T-helper 17 cell (primary cell): ENCODE data around the gene TBX10. TPM values are rescaled to one million over a fixed set of nuclear protein-coding genes. Genes with fewer than 3 reads are reported as not detected.
A peak's percentile ranks its signal among the peaks of the same experiment; 100 is the strongest.
"Not testable (repeated sequence)": the region's sequence is repeated elsewhere in the genome, so short reads cannot be mapped to it uniquely, and the experiment has no call there.

Experiments
- ATAC-seq: fragments of 150-1000 bp; cut with Tn5 transposase; 2 replicates; pipeline ENCODE4 v1.10.0; 2021; ENCODE audit warnings: mild to moderate bottlenecking, moderate library complexity
- DNase-seq, 3 donors: peaks; one replicate each; pipeline versions ENCODE4 v3.0.0 to v3.0.0-alpha.2; 2020 to 2021
- H3K9me3 ChIP-seq: one replicate; pipeline ENCODE4 v1.7.0; 2013; ENCODE audit warnings: low read length, mild to moderate bottlenecking; ENCODE audit not compliant: control insufficient read depth, poor library complexity, severe bottlenecking
- H3K27ac Mint-ChIP-seq: one replicate; pipeline ENCODE4 v1.8.0; 2022; ENCODE audit warnings: mild to moderate bottlenecking, moderate library complexity, mixed read lengths
- H3K27me3 Mint-ChIP-seq: one replicate; pipeline ENCODE4 v1.8.0; 2022; ENCODE audit warnings: mixed read lengths
- H3K36me3 Mint-ChIP-seq: one replicate; pipeline ENCODE4 v1.8.0; 2022; ENCODE audit warnings: low read depth, mixed read lengths
- H3K4me1 Mint-ChIP-seq: one replicate; pipeline ENCODE4 v1.8.0; 2022; ENCODE audit warnings: mild to moderate bottlenecking, mixed read lengths
- H3K4me3 Mint-ChIP-seq: one replicate; pipeline ENCODE4 v1.8.0; 2022; ENCODE audit warnings: mild to moderate bottlenecking, moderate library complexity, mixed read lengths
- total RNA-seq, 4 donors: library from RNA in 2 of 4; stranded (reverse) in 2 of 4; gene quantifications; one replicate each; pipeline ENCODE4 v1.2.3 and lab custom pipeline; 2022 to 2026

Gene TBX10
- total RNA-seq, 2 donors from 2014 or later = not detected

DNA sequence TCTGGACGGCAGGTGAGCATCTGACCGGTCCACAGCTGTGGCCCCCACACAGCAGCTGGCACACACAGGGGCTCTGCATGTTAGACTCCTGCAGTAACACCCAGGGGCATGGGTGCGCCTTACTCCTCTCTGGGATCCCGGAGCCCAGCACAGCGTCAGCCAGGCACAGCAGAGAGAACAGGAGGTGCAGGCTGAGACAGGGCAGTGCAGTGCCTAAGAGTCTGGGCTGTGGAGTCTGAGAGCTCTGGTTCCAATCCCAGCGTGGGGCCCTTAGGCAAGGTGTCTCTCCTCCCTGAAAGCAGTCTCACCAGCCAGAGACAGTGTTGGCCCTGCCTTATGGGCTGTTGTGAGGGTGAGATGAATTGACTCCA lies 12.1 kb downstream of the TBX10 start:
- H3K27me3 Mint-ChIP-seq = no peaks in the 10 kb centered on the region
- no peaks in the 10 kb centered on the region for H3K9me3 ChIP-seq
- H3K4me1 Mint-ChIP-seq = peaks cover 12% of the 10 kb centered on the region
- no peak overlapping the region for H3K27ac Mint-ChIP-seq
- ATAC-seq (no peak), DNase-seq (no peak)
- no peak overlapping the region for H3K4me3 Mint-ChIP-seq
- no peaks in the 10 kb centered on the region for H3K36me3 Mint-ChIP-seq

DNA sequence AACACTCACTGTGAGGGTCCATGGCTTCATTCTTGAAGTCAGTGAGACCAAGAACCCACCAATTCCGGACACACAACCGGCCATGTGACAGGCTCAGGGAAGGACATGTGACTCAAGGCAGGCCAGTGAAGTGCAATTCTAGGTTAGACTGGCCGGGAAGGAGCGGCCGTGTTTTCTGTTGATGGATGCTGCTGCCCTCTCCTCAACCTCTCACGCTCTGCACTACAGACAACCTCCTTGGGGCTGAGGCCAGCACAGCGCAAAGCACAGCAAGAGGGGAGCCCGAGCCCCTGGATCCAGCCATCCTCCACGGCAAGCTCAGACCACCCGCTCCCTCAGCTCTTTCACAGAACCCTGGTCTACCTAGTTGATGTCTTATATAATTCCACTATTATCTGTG lies 12.6 kb downstream of the TBX10 start:
- no peak for ATAC-seq
- Mint-ChIP-seq H3K36me3 (no peaks in the 10 kb centered on the region), H3K4me1 (peaks cover 10% of the 10 kb centered on the region), H3K27ac (no peak overlapping the region), H3K4me3 (no peak overlapping the region), H3K27me3 (no peaks in the 10 kb centered on the region)
- no peaks in the 10 kb centered on the region for H3K9me3 ChIP-seq
- no peak for DNase-seq

DNA sequence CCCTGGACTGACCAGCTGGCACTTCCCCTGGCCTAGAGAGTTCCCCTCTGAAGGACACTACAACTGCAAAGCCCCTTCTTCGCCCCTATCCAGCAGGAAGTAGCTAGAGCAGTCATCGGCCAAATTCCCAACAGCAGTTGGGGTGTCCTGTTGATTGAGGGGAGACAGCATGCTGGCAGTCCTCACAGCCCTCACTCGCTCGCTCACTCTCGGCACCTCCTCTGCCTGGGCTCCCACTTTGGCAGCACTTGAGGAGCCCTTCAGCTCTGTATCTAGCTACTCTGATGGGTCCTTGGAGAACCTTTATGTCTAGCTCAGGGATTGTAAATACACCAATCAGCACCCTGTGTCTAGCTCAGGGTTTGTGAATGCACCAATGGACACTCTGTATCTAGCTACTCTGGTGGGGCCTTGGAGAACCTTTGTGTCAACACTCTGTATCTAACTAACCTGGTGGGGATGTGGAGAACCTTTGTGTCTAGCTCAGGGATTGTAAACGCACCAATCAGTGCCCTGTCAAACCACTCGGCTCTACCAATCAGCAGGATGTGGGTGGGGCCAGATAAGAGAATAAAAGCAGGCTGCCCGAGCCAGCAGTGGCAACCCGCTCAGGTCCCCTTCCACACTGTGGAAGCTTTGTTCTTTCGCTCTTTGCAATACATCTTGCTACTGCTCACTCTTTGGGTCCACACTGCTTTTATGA lies 13.3 kb downstream of the TBX10 start:
- not testable (repeated sequence) for H3K9me3 ChIP-seq, H3K36me3 Mint-ChIP-seq, H3K4me1 Mint-ChIP-seq, H3K27ac Mint-ChIP-seq, DNase-seq, ATAC-seq, H3K27me3 Mint-ChIP-seq, H3K4me3 Mint-ChIP-seq

DNA sequence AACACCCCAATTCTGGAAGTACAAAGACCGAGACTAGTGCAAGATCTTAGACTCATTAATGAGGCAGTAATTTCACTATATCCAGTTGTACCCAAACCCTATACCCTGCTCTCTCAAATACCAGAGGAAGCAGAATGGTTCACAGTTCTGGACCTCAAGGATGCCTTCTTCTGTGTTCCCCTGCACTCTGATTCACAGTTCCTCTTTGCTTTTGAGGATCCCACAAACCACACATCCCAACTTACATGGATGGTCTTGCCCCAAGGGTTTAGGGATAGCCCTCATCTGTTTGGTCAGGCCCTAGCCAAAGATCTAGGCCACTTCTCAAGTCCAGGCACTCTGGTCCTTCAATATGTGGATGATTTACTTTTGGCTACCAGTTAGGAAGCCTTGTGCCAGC lies 15.8 kb downstream of the TBX10 start:
- DNase-seq, H3K27me3 Mint-ChIP-seq, ATAC-seq, H3K4me3 Mint-ChIP-seq, H3K4me1 Mint-ChIP-seq, H3K27ac Mint-ChIP-seq, H3K9me3 ChIP-seq, H3K36me3 Mint-ChIP-seq: not testable (repeated sequence)

DNA sequence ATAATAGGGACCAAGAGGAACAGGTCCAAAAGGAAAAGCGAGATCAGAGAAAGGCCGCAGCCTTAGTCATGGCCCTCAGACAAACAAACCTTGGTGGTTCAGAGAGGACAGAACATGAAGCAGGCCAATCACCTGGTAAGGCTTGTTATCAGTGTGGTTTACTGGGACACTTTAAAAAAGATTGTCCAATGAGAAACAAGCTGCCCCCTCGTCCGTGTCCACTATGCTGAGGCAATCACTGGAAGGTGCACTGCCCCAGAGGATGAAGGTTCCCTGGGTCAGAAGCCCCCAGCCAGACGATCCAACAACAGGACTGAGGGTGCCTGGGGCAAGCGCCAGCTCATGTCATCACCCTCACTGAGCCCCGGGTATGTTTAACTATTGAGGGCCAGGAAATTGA lies 16.7 kb downstream of the TBX10 start:
- not testable (repeated sequence) for H3K9me3 ChIP-seq, H3K4me1 Mint-ChIP-seq, H3K36me3 Mint-ChIP-seq, H3K27ac Mint-ChIP-seq, H3K4me3 Mint-ChIP-seq, DNase-seq, ATAC-seq, H3K27me3 Mint-ChIP-seq

DNA sequence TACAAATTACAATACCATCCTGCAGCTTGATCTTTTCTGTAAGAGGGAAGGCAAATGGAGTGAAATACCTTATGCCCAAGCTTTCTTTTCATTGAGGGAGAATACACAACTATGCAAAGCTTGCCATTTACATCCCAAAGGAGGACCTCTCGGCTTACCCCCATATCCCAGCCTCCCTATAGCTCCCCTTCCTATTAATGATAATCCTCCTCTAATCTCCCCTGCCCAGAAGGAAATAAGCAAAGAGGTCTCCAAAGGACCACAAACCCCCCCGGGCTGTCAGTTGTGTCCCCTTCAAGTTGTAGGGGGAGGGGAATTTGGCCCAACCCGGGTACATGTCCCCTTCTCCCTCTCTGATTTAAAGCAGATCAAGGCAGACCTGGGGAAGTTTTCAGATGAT lies 17.6 kb downstream of the TBX10 start:
- not testable (repeated sequence) for H3K27me3 Mint-ChIP-seq, H3K36me3 Mint-ChIP-seq, H3K4me1 Mint-ChIP-seq, ATAC-seq, DNase-seq, H3K9me3 ChIP-seq, H3K27ac Mint-ChIP-seq, H3K4me3 Mint-ChIP-seq

DNA sequence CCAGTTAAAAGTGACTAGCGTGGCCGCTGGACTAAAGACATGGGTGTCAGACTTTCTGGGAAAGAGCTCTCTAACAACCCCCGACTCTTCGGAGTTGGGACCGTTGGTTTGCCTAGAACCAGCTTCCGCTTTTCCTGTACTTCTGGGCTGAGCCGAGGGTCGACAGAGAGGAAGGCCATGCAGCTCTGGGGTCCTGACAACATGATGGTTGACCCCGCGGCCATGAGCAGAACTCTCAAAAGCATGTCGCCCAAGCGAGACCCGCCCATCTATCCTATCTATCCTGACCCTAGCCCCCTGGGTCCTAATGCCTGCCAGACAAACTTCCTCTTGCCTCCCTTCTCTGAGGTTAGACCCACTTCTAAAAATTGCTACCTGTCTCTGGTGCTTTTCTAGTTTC lies 18.9 kb downstream of the TBX10 start:
- H3K4me1 Mint-ChIP-seq, ATAC-seq, H3K27ac Mint-ChIP-seq, H3K27me3 Mint-ChIP-seq, H3K36me3 Mint-ChIP-seq, H3K4me3 Mint-ChIP-seq, H3K9me3 ChIP-seq, DNase-seq: not testable (repeated sequence)

DNA sequence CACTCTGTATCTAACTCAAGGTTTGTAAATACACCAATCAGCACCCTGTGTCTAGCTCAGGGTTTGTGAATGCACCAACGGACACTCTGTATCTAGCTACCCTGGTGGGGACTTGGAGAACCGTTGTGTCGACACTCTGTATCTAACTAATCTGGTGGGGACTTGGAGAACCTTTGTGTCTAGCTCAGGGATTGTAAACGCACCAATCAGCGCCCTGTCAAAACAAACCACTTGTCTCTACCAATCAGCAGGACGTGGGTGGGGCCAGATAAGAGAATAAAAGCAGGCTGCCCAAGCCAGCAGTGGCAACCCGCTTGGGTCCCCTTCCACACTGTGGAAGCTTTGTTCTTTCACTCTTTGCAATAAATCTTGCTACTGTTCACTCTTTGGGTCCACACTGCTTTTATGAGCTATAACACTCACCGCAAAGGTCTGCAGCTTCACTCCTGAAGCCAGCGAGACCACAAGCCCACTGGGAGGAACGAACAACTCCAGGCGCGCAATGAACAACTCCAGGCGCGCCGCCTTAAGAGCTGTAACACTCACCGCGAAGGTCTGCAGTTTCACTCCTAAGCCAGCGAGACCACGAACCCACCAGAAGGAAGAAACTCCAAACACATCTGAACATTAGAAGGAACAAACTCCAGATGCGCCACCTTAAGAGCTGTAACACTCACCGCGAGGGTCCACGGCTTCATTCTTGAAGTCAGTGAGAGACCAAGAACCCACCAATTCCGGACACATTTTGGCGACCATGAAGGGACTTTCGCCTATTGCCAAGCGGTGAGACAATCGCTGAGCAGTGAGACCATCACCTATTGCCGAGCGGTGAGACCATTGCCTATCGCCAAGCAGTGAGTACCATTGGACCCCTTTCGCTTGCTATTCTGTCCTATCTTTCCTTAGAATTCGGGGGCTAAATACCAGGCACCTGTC lies 19.6 kb downstream of the TBX10 start:
- not testable (repeated sequence) for H3K9me3 ChIP-seq, H3K27ac Mint-ChIP-seq, H3K4me1 Mint-ChIP-seq, H3K27me3 Mint-ChIP-seq, DNase-seq, H3K36me3 Mint-ChIP-seq, ATAC-seq, H3K4me3 Mint-ChIP-seq

DNA sequence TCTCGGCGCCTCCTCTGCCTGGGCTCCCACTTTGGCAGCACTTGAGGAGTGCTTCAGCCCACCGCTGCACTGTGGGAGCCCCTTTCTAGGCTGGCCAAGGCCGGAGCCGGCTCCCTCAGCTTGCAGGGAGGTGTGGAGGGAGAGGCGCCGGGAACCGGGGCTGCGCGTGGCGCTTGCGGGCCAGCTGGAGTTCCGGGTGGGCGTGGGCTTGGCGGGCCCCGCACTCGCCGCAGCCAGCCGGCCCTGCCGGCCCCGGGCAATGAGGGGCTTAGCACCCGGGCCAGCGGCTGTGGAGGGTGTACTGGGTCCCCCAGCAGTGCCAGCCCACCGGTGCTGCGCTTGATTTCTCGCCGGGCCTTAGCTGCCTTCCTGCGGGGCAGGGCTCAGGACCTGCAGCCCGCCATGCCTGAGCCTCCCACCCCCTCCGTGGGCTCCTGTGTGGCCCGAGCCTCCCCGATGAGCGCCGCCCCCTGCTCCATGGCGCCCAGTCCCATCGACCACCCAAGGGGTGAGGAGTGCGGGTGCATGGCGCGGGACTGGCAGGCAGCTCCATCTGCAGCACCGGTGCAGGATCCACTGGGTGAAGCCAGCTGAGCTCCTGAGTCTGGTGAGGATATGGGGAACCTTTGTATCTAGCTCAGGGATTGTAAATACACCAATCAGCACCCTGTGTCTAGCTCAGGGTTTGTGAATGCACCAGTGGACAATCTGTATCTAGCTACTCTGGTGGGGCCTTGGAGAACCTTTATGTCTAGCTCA lies 20.5 kb downstream of the TBX10 start:
- H3K9me3 ChIP-seq, H3K27me3 Mint-ChIP-seq, H3K27ac Mint-ChIP-seq, ATAC-seq, DNase-seq, H3K4me3 Mint-ChIP-seq, H3K36me3 Mint-ChIP-seq: not testable (repeated sequence)
- peaks cover 13% of the 10 kb centered on the region for H3K4me1 Mint-ChIP-seq

DNA sequence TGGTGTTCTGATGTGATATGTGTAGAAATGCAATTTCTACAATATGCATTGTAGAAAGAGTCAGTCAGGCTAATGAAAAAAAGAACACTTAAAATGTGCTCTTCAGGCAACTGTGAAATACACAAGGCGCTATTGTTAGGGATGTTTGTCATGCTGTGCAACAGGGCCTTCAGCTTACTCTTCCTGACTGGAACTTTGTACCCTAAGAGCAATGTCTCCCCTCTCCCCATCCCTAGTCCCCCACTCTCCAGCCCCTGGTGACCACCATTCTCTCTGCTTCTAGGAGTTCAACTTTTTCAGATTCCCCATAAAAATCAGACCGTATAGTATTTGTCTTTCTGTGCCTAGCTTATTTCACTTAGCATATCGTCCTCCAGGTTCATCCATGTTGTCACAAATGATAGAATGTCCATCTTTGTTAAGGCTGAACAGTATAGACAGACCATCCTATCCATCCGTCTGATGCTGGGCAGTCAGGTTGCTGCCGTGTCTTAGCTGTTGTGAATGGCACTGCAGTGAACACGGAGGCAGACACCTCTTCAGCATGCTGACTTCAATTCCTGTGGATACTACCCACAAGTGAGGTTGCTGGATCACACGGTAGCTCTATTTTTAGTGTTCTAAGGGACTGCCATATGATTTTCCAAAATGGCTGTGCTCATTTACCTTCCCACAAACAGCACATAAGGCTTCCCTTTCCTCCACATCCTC lies 22.2 kb downstream of the TBX10 start:
- ATAC-seq = no peak
- peaks cover 18% of the 10 kb centered on the region for H3K4me1 Mint-ChIP-seq
- H3K27me3 Mint-ChIP-seq = no peaks in the 10 kb centered on the region
- H3K36me3 Mint-ChIP-seq = no peaks in the 10 kb centered on the region
- no peak for DNase-seq
- peak overlapping the region; percentile 70 for H3K4me3 Mint-ChIP-seq
- H3K27ac Mint-ChIP-seq = peak overlapping the region; percentile 34
- no peaks in the 10 kb centered on the region for H3K9me3 ChIP-seq

DNA sequence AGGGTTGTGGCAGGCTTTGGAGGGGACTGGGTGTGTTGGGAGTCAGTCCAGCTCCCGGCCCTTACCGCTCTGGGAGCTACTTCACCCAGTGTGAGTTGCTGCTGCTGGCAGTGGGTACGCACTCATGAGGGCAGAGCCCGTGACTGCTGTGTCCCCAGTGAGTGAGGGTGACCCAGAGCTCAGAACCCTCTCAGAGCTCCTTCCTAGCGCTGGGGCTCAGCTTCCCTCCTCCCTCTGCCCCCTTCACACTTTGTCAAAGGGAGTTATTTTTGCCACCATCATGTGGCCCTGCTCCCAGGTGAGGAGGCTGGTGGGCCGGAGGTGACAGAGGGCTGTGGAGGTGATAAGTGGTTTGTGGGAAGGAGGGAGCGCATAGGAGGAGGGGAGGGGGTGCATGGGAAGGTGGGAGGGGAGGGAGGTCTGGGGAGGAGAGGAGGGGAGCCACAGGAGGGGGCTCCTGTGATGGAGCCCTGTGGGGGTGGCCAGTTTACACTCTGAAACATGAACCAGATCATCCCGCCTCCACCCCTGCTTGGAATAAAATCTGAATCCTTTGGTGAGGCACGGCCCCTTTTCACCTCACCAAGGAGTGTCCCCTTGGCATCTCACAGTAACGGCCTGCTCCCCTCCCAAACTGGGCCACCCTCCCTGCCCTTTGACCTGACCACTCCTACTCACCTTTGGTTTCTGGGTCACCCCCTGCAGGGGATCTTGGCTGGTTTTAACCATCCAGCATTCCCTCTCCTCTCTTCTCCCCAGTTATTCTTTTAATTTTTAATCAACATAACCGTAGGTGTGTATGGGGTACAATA lies 22.9 kb downstream of the TBX10 start:
- Mint-ChIP-seq H3K4me3 (peak overlapping the region; percentile 81), H3K27me3 (no peaks in the 10 kb centered on the region), H3K4me1 (peaks cover 18% of the 10 kb centered on the region), H3K36me3 (no peaks in the 10 kb centered on the region), H3K27ac (peak overlapping the region; percentile 34)
- DNase-seq (no peak), ATAC-seq (no peak)
- H3K9me3 ChIP-seq = no peaks in the 10 kb centered on the region

DNA sequence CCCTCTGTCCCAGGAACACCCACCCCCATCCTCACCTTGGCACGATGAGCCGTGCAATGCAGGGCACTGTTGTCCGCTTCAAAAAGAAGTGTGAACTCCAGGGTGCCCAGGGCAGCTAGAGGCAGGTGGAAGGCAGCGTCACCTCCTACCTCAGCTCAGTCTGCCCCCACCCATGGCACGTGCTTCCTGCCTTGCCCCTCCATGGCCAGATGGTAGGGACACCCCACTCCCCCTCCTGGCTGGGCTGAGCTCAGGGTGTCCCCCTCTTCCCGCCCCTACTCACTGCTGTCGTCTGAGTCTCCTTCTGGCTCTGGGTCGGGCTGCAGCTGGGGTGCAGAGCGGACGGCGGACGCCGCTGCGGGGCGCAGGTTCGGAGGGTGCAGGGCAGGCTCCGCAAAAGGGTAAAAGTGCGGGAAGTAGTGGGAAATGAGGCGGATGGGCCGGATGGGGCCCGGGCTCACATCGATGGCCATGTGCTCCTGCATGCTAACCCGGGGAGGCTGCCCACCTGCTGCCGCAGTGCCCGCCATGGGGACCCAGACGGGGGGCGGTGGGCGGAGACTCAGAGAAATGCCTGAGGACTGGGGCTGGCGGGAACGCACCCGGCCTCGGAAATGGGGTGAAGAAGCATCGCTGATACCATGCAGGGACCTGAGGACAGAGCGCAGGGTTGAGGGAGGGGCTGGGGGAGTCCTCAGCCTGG lies 23.7 kb downstream of the TBX10 start:
- Mint-ChIP-seq H3K27me3 (no peaks in the 10 kb centered on the region), H3K27ac (peak overlapping the region; percentile 98), H3K4me1 (peaks cover 18% of the 10 kb centered on the region), H3K4me3 (peak overlapping the region; percentile 81), H3K36me3 (no peaks in the 10 kb centered on the region)
- DNase-seq (no peak), ATAC-seq (no peak)
- no peaks in the 10 kb centered on the region for H3K9me3 ChIP-seq
